Right lobe of liver (tissue), 6 donors: ENCODE measurements around the gene CLDN5. TPM values are rescaled to one million over a fixed set of nuclear protein-coding genes. Genes with fewer than 3 reads are reported as not detected.

Experiments
- ATAC-seq, 4 donors: fragments of 200-7000 bp; cut with Tn5 transposase; one replicate each; pipeline ENCODE4 v1.9.1; 2020; ENCODE audit warnings: mild to moderate bottlenecking in 4 of 4, moderate library complexity in 4 of 4
- DNase-seq, 3 donors: peaks; one replicate each; pipeline ENCODE4 v3.0.0-alpha.2; 2020
- H3K27ac ChIP-seq, 3 donors: fragments of 200-600 bp; one replicate each; pipeline ENCODE4 v1.8.0; 2022
- H3K27me3 ChIP-seq, 2 donors: fragments of 200-600 bp; one replicate each; pipeline ENCODE4 v1.8.0; 2022
- H3K36me3 ChIP-seq, 4 donors: fragments of 200-600 bp; sonication (generic) in 1 of 4; one replicate each; pipeline versions ENCODE4 v1.5.1 to v1.8.0; 2017 to 2022; ENCODE audit warnings: control low read depth in 1 of 4
- H3K4me1 ChIP-seq, 4 donors: fragments of 200-600 bp; sonication (generic) in 1 of 4; one replicate each; pipeline versions ENCODE4 v1.5.1 to v1.8.0; 2017 to 2022; ENCODE audit warnings: control low read depth in 1 of 4
- H3K4me3 ChIP-seq, 3 donors: fragments of 200-600 bp; one replicate each; pipeline ENCODE4 v1.8.0; 2022
- H3K9me3 ChIP-seq, 4 donors: fragments of 200-600 bp; sonication (generic) in 1 of 4; one replicate each; pipeline versions ENCODE4 v1.5.1 to v1.8.0; 2017 to 2022; ENCODE audit warnings: control low read depth in 1 of 4
- POLR2A ChIP-seq: fragments of 450-650 bp; IDR thresholded peaks from one replicate; pipeline ENCODE4 v1.6.1; 2017; ENCODE audit warnings: antibody characterized with exemption, mild to moderate bottlenecking
- WGBS: methylation state at CpG from one replicate; pipeline ENCODE4 v1.1.6; 2018; ENCODE audit warnings: low coverage, low lambda C conversion rate; ENCODE audit not compliant: insufficient coverage; ENCODE audit errors: missing lambda C conversion rate; 5-methylcytosine and 5-hydroxymethylcytosine counted together
- intact Hi-C, 2 donors: fragments of 100-400 bp; cut with DNase I; formaldehyde crosslinking; loops; one replicate each; pipeline versions ENCODE4 v1.11.2 to v1.14.1; 2022
- total RNA-seq, 6 experiments: library from RNA; depleted of rRNA in 2 of 6; stranded (reverse); fragments of >200 nt in 2 of 6; fragmentation: NEBNext Ultra II Directional in 3 of 6; extraction: Animal tissue kit (Norgen Biotek cat#: 25700) in 3 of 6; gene quantifications; one replicate each; pipeline versions ENCODE4 v1.1.0 to v1.2.4, GENCODE V29; 2016 to 2023
- TF ChIP-seq, protein P1 (sequence below), 4 donors: fragments of 200-600 bp in 3 of 4; fragments of 450-650 bp in 1 of 4; IDR thresholded peaks; one replicate each; pipeline versions ENCODE4 v1.5.1 to v1.8.0; 2016 to 2022; ENCODE audit warnings: antibody characterized with exemption in 4 of 4, mild to moderate bottlenecking in 2 of 4
- donor health status: DM: no; HTN: yes; CAD: no.
- donor health status: DM: no; HTN: no; CAD: no.
- donor health status: DM: no; HTN: no; CAD: no.
- donor health status: DM: no; HTN: yes; CAD: no.
- donor health status: DM: no; HTN: yes; CAD: no.

Gene CLDN5
- total RNA-seq, 6 experiments from 2014 or later: 4.4 to 12.1 (median 5.7) TPM

DNA sequence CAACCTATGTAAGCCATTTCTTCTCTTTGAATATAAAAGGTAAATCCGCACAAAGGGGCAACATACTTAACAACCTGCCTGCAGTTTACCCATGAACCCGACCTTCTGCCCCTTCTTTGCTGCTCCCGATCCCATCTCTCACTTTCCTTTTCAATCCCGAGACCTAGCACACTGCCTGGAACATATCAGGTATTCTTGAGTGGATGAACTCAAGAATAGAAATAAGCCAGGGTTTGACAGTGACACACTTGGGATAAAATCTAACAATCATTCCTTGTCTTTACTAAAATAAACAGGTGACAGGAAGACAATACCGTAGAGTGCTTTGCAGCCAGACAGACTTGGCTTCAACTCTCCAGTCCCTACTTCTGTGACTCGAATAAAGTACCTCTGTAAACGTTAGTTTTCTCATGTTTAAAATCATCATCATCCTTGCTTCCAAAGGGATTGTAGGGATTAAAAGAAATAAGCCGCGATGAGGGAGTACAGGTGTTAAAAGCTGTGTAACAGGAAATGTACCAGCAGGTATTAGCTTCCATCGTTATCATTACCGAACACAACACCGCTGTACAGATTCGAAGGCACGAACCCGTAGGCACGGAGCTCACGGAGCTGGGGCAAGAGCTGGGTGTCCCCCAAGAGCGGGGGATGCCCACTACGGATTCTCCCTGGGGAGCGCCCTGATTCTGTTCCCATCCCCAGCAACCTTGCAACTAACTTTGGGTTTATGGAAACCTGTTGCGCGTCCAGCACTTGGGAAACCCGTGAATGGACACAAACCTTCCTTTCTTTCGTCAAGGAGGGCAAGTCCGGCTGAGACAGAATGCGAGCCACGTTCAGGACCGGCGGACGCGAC, 45.9 kb downstream of the CLDN5 start:
- intact Hi-C loops: no loop called here
- no peak for ATAC-seq

GRCh38 chr22:19477321-19478044, 46.7 kb downstream of the CLDN5 start:
- intact Hi-C loops: no loop called here
- H3K27ac ChIP-seq: no peak overlapping the region
- WGBS: 15% methylated on average over 5 of the region's 5 CpGs
- ATAC-seq (no peak), DNase-seq (peak in 1 of 3 donors; percentile 26)
- peaks cover 0 to 28% (median 3%) of the 10 kb centered on the region in 4 donors for H3K36me3 ChIP-seq
- H3K27me3 ChIP-seq: no peaks in the 10 kb centered on the region
- peak overlapping the region; percentile 86 to 89 (median 87) for H3K4me3 ChIP-seq
- TF ChIP-seq, protein P1, sequence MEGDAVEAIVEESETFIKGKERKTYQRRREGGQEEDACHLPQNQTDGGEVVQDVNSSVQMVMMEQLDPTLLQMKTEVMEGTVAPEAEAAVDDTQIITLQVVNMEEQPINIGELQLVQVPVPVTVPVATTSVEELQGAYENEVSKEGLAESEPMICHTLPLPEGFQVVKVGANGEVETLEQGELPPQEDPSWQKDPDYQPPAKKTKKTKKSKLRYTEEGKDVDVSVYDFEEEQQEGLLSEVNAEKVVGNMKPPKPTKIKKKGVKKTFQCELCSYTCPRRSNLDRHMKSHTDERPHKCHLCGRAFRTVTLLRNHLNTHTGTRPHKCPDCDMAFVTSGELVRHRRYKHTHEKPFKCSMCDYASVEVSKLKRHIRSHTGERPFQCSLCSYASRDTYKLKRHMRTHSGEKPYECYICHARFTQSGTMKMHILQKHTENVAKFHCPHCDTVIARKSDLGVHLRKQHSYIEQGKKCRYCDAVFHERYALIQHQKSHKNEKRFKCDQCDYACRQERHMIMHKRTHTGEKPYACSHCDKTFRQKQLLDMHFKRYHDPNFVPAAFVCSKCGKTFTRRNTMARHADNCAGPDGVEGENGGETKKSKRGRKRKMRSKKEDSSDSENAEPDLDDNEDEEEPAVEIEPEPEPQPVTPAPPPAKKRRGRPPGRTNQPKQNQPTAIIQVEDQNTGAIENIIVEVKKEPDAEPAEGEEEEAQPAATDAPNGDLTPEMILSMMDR (IDR thresholded peaks at IDR 0.05): peak in 3 of 4 donors; percentile 31 to 42 (median 39)
- TF ChIP-seq POLR2A: no peak
- peaks cover 0 to 16% (median 3%) of the 10 kb centered on the region in 4 donors for H3K4me1 ChIP-seq
- no peaks in the 10 kb centered on the region for H3K9me3 ChIP-seq

More for the DNA sequence above, 45.9 kb downstream of the CLDN5 start:
- DNase-seq: no peak
- no peaks in the 10 kb centered on the region for H3K9me3 ChIP-seq
- peak overlapping the region; percentile 86 to 89 (median 87) for H3K4me3 ChIP-seq
- H3K36me3 ChIP-seq: peaks cover 0 to 21% (median 0%) of the 10 kb centered on the region in 4 donors
- H3K27ac ChIP-seq: peak overlapping the region; percentile 95 to 100 (median 99)
- WGBS: under 1% methylated on average over 20 of the region's 31 CpGs
- no peak for TF ChIP-seq POLR2A
- TF ChIP-seq, protein P1 (IDR thresholded peaks at IDR 0.05): no peak
- H3K4me1 ChIP-seq: peaks cover 0 to 16% (median 3%) of the 10 kb centered on the region in 4 donors
- no peaks in the 10 kb centered on the region for H3K27me3 ChIP-seq

GRCh38 chr22:19476023-19476422, 48.2 kb downstream of the CLDN5 start:
- H3K4me1 ChIP-seq: peaks cover 0 to 16% (median 3%) of the 10 kb centered on the region in 4 donors
- WGBS: 73% methylated on average over 3 of the region's 3 CpGs
- DNase-seq: no peak
- no peak for ATAC-seq
- peaks cover 0 to 39% (median 12%) of the 10 kb centered on the region in 4 donors for H3K36me3 ChIP-seq
- no peaks in the 10 kb centered on the region for H3K9me3 ChIP-seq
- no peak overlapping the region for H3K4me3 ChIP-seq
- TF ChIP-seq, protein P1 (IDR thresholded peaks at IDR 0.05): no peak
- no peak for TF ChIP-seq POLR2A
- H3K27me3 ChIP-seq: no peaks in the 10 kb centered on the region
- intact Hi-C loops: no loop called here
- H3K27ac ChIP-seq: no peak overlapping the region

DNA sequence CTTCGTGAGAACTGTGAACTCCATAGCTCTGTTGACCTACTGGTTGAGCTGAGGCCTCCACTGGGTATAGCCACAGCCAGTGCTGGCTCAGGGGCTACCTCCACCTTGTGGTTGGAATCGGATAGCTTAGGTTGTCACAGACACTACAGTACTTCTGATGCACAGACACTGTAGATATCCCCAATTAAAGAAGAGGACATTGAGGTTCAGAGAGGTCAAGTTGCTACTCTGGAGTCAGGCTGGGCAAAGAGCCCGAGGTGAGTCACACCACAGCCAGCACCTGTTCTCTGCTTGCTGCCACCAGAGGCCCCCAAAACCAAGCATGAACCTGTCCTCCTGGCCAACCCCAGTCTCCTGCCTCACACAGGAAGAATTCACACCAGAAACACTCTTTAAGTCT, 50.6 kb downstream of the CLDN5 start:
- DNase-seq (no peak), ATAC-seq (peak in 1 of 4 donors; percentile 27)
- Histone ChIP-seq H3K4me3 (no peak overlapping the region), H3K4me1 (peaks cover 0 to 13% (median 3%) of the 10 kb centered on the region in 4 donors), H3K27ac (no peak overlapping the region), H3K36me3 (peaks cover 0 to 59% (median 27%) of the 10 kb centered on the region in 4 donors), H3K9me3 (no peaks in the 10 kb centered on the region), H3K27me3 (no peaks in the 10 kb centered on the region)
- 79% methylated on average over 2 of the region's 3 CpGs for WGBS
- TF ChIP-seq POLR2A: no peak
- TF ChIP-seq, protein P1 (IDR thresholded peaks at IDR 0.05): peak in 1 of 4 donors; percentile 6
- intact Hi-C loops: no loop called here

Other genes with a start within 250 kb of the CLDN5 start
- 1 to 10 TPM; 3.5 to 6.6 (median 5.7) TPM for gene CLTCL1, start 232.7 kb downstream of the CLDN5 start, total RNA-seq
- gene HIRA, start 92.7 kb downstream of the CLDN5 start, total RNA-seq: 10 to 100 TPM; 14.6 to 25.0 (median 17.8) TPM
- gene MRPL40, start 91.9 kb downstream of the CLDN5 start, total RNA-seq: 10 to 100 TPM; 23.6 to 38.8 (median 27.8) TPM
- 10 to 100 TPM in 5 of 6 experiments, 1 to 10 TPM in 1; 9.8 to 15.7 (median 12.5) TPM for gene C22orf39, start 76.7 kb downstream of the CLDN5 start, total RNA-seq
- gene UFD1, start 45.2 kb downstream of the CLDN5 start, total RNA-seq: 10 to 100 TPM; 26.8 to 43.7 (median 32.1) TPM
- 1 to 10 TPM in 2 of 6 experiments, under 1 TPM in 3, not detected in 1; 0.39 to 4.2 (median 0.56) TPM for gene CDC45, start 44.5 kb downstream of the CLDN5 start, total RNA-seq
- 1 to 10 TPM; 1.3 to 3.7 (median 2.1) TPM for gene SEPTIN5, start 190.1 kb upstream of the CLDN5 start, total RNA-seq
- 1 to 10 TPM in 1 of 6 experiments, under 1 TPM in 4, not detected in 1; 0.15 to 1.3 (median 0.62) TPM for gene GP1BB, start 199.1 kb upstream of the CLDN5 start, total RNA-seq
- under 1 TPM in 4 of 6 experiments, not detected in 2; 0.24 to 0.37 (median 0.30) TPM for gene TBX1, start 236.4 kb upstream of the CLDN5 start, total RNA-seq